Brain pericyte (primary cell): ENCODE measurements around the gene PDE1A.
"Not testable (repeated sequence)": the region's sequence is repeated elsewhere in the genome, so short reads cannot be mapped to it uniquely, and the experiment has no call there.

Experiments used
- DNase-seq: peaks from one replicate; pipeline ENCODE4 v3.0.0-alpha.2; 2012; ENCODE audit warnings: low read depth, low spot score

PDE1A gene

GRCh38 chr2:182410120-182410519, 16.7 kb downstream of the PDE1A start:
- no peak for DNase-seq

DNA sequence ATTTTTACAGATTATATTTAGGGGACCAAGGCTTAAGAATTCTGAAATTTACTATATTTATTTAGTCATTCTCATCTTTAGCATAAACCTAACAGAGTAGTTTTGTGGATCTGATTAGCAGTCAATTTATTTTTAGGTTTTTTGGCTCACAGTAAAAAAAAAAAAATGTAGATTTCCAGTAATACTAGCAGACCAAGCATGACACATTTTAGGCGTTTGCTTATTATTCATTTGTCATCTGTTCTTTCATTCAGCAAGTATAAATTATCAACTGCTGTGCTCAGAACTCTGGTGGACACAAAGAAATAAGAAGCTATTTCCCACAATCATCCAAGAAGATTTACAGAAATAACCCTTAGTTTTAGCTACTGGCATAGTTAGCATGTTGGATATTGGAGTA, 20.6 kb downstream of the PDE1A start:
- no peak for DNase-seq

DNA sequence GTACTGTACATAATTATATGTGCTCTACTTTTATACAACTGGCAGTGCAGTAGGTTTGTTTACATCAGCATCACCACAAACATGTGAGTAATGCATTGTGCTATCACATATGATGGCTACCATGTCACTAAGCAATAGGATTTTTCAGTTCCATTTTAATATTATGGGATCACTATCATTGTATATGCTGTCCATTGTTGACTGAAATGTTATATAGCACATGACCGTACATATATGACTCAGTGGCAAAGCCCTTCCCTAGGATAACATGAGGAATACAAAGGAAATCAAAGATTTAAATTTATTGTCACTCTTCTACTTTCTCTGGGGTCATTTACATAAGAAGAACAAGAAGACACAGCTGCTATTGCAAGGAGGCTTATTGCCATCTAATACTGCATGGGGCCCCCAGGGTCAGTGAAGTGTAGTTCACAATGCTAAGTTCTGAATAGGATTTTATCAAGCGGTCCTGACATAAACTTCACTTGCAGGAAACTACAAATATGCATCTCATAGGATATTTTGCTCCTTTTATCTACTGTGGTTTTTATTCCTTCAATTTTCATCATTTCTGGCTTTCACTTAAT, 21.8 kb downstream of the PDE1A start:
- no peak for DNase-seq

- DNase-seq, result no peak
Measured at GRCh38 chr2:182404092-182404491, 22.7 kb downstream of the PDE1A start.

- no peak for DNase-seq
Measured at GRCh38 chr2:182393270-182393760, 33.5 kb downstream of the PDE1A start.

- DNase-seq, result no peak
Measured at GRCh38 chr2:182391443-182391842, 35.4 kb downstream of the PDE1A start.

DNA sequence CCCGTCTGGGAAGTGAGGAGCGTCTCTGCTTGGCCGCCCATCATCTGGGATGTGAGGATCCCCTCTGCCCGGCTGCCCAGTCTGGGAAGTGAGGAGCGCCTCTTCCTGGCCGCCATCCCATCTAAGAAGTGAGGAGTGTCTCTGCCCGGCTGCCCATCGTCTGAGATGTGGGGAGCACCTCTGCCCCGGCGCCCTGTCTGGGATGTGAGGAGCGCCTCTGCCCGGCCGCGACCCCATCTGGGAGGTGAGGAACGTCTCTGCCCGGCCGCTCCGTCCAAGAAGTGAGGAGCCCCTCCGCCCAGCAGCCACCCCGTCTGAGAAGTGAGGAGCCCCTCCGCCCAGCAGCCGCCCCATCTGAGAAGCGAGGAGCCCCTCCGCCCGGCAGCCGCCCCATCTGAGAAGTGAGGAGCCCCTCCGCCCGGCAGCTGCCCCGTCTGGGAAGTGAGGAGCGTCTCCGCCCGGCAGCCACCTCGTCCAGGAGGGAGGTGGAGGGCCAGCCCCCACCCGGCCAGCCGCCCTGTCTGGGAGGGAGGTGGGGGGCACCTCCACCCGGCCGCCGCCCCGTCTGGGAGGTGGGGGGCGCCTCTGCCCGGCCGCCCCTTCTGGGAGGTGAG, 40.5 kb downstream of the PDE1A start:
- not testable (repeated sequence) for DNase-seq

- DNase-seq, result no peak
Measured at GRCh38 chr2:182384860-182385259, 42.0 kb downstream of the PDE1A start.

GRCh38 chr2:182381225-182381624, 45.6 kb downstream of the PDE1A start:
- no peak for DNase-seq

- peak; percentile 31 for DNase-seq
Measured at GRCh38 chr2:182379241-182379640, 47.6 kb downstream of the PDE1A start.

GRCh38 chr2:182378759-182379158, 48.1 kb downstream of the PDE1A start:
- no peak for DNase-seq

GRCh38 chr2:182377467-182377866, 49.4 kb downstream of the PDE1A start:
- no peak for DNase-seq

GRCh38 chr2:182375862-182376261, 51.0 kb downstream of the PDE1A start:
- DNase-seq, result no peak

GRCh38 chr2:182372661-182373060, 54.2 kb downstream of the PDE1A start:
- DNase-seq, result no peak

GRCh38 chr2:182368996-182369395, 57.8 kb downstream of the PDE1A start:
- no peak for DNase-seq

DNA sequence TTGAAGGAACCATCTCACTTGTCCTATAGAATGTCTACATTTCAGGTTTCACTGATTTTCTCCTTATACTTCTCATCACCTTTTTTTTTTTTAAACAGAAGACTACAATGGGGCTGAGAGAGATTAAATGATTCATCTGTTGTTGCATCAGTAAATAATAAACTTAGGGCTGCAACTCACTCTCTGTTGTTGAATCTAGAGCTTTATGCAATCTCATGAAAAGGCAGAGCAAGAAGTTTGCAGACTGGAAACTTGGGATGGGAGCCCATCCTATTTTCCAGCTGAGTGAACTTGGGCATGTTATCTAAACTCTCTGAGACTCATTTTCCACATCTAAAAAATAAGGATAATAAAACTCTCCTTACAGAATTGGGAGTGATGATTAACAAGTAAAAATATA, 58.4 kb downstream of the PDE1A start:
- DNase-seq, result no peak

- DNase-seq, result no peak
Measured at GRCh38 chr2:182367401-182367800, 59.4 kb downstream of the PDE1A start.

DNA sequence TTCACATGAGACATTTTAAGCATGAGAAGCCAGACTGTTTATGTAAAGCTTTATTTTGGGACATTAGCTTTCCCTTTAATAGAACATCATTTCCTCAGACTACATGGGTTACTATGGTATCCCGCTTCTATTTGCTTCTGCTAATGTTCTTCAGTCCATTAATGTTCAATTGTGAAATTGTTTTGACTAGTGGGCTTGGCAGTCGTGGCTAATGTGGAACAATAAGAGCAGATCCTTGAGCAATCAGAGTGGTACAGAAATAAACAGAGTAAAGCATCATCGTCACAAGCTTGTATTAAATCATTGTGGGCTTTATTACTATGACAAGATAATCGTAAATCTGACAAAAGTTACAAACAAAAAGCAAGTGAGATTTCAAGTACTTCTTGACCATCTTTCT, 60.2 kb downstream of the PDE1A start:
- no peak for DNase-seq

DNA sequence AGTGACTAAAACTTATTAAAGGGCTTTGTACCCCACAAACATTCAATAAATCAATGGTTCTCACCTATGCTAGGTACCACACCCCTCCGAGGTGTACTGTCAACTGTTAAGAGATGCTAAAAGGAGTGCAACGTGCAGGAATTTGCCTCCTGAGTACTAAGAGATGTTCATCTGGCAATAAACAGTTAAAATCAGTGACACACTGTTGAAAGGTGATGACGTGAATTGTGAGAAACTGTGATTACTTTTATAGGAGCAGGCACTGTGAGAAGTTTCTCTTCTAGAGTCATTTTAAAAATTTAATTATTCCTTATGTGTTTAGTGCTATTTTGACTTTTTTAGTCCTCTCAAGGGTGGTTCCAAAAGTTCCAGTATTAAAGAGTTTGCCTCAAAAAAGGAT, 61.0 kb downstream of the PDE1A start:
- DNase-seq, result no peak

GRCh38 chr2:182361477-182361876, 65.4 kb downstream of the PDE1A start:
- no peak for DNase-seq

GRCh38 chr2:182360663-182361260, 66.1 kb downstream of the PDE1A start:
- no peak for DNase-seq

DNA sequence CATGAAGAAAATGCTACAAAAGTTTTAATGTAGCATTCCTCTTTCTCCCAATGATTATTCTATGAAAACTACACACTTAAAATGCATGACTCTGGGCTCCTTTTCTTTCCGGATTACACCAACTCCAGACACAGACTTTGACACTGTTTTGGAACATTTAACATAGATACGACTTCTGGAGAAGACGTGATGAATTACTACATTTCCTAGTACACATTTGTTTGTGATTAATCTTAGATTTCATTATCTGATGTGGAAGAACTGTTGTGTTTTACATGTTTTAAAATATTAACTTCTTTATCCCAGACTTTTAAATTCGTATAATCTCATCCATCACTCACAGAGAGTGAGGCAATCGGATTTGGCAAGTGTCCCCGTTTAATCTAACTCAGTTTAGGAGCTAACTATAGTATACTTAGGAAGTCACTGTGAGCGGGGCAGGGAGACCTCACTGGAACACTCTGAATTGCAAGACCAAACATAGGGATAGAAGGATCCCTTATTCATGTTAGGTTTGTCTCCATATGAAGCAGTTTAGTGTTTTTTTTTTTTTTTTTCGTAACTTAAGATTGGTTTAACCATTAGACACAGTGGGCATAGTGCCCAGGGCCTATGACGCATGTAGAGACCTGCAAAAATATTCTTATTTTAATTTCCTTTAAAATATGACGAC, 66.7 kb downstream of the PDE1A start:
- DNase-seq, result no peak
